Prostate gland (tissue), 2 donors: ENCODE data around the gene SERPINA1.

Experiments used
- POLR2A ChIP-seq: fragments of 450-650 bp; IDR thresholded peaks from one replicate; pipeline ENCODE4 v1.6.1; 2016; ENCODE audit warnings: antibody characterized with exemption, mild to moderate bottlenecking
- POLR2AphosphoS5 ChIP-seq: sonication (generic); formaldehyde crosslinking; IDR thresholded peaks from one replicate; pipeline ENCODE4 v1.6.1; 2017; ENCODE audit warnings: antibody characterized with exemption
- TF ChIP-seq, protein P1 (sequence below), 4 experiments: fragments of 200-600 bp in 2 of 4; fragments of 450-650 bp in 2 of 4; sonication (generic) in 2 of 4; IDR thresholded peaks; 1 replicate in 3 of 4; 2 replicates in 1 of 4; pipeline ENCODE4 v1.5.1; 2016 to 2019; ENCODE audit warnings: antibody characterized with exemption in 4 of 4, mild to moderate bottlenecking in 2 of 4, moderate library complexity in 2 of 4

- TF ChIP-seq, protein P1, sequence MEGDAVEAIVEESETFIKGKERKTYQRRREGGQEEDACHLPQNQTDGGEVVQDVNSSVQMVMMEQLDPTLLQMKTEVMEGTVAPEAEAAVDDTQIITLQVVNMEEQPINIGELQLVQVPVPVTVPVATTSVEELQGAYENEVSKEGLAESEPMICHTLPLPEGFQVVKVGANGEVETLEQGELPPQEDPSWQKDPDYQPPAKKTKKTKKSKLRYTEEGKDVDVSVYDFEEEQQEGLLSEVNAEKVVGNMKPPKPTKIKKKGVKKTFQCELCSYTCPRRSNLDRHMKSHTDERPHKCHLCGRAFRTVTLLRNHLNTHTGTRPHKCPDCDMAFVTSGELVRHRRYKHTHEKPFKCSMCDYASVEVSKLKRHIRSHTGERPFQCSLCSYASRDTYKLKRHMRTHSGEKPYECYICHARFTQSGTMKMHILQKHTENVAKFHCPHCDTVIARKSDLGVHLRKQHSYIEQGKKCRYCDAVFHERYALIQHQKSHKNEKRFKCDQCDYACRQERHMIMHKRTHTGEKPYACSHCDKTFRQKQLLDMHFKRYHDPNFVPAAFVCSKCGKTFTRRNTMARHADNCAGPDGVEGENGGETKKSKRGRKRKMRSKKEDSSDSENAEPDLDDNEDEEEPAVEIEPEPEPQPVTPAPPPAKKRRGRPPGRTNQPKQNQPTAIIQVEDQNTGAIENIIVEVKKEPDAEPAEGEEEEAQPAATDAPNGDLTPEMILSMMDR (IDR thresholded peaks at IDR 0.05): no peak
- no peak for TF ChIP-seq POLR2AphosphoS5
- TF ChIP-seq POLR2A: no peak
Measured at GRCh38 chr14:94400422-94400841, 12.0 kb upstream of the SERPINA1 start.
